NCI-H1048 (cell line): ENCODE results near the gene SPOCK2.
"Not testable (repeated sequence)": the region's sequence is repeated elsewhere in the genome, so short reads cannot be mapped to it uniquely, and the experiment has no call there.

ENCODE experiments used
- DNase-seq: peaks from one replicate; lab custom pipeline; 2025; lab: John Stamatoyannopoulos, UW

SPOCK2 gene

DNA sequence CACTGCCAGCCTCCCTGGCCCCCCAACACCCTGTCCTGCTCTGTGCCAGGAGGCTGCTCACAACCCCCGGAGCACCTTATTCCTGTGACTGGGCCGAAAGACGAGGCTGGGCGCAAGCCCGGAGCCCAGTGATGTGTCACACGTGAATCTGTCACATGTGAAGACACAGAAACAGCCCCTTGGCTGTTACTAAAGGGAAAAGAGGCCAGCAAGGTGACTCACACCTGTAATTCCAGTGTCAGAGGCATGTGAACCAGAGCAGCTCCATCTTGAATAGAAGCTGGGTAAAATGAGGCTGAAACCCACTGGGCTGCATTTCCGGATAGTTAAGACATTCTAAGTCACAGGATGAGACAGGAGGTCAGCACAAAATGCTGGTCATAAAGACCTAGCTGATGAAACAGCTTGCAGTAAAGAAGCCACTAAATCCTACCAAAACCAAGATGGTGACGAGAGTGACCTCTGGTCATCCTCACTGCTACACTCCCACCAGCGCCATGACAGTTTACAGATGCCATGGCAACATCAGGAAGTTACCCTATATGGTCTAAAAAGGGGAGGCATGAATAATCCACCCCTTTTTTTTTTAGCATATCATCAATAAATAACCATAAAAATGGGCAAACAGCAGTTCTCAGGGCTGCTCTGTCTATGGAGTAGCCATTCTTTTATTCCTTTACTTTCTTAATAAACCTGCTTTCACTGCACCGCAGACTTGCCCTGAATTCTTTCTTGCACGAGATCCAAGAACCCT is 55.8 kb downstream of the SPOCK2 start:
- not testable (repeated sequence) for DNase-seq

DNA sequence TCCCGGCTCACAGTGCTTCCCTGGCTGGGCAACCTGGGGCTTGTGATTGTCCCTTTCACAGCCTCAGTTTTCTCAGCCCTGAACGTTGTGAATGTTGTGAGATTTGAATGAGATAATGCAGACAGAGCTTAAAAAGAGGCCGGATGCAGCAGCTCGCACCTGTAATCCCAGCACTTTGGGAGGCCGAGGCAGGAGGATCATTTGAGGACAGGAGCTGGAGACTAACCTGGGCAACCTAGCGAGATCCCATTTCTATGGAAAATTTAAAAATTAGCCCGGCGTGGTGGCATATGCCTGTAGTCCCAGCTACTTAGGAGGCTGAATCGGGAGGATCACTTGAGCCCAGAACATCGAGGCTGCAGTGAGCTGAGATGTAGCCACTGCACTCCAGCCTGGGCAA is 56.6 kb downstream of the SPOCK2 start:
- DNase-seq: no peak

DNA sequence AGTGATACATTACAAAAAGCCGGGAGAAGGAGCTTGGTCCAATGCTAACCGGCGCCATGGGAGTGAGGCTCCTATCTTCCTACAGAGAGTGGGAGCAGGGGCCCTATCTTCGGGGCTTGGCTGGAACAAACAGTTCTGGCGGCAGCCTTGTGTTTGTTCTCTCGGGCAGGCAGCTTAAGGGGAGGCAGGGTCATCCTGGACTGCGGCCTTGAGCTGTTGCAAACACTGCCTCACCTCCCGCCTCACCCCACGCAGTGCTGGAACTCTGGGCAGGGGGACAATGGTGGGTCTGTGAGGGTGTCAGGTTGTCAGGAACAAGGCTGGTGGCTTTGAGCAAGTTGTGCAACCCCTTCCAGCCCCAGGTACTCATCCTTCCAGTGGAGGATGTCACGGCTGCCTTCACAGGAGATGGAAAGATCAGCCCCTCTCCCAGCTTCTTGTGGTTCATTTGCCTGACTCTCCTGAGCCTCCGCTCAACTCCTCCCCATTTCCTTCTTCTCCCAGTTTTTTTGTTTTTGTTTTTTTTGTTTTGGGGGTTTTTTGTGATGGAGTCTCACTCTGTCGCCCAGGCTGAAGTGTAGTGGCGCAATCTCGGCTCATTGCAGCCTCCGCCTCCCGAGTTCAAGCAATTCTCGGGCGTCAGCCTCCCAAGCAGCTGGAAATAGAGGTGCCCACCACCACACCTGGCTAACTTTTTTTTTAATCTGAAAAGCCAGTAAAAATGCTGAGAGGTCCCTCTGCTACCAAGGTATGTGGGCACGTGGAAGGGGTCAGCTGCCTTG is 57.4 kb downstream of the SPOCK2 start:
- DNase-seq: no peak

DNA sequence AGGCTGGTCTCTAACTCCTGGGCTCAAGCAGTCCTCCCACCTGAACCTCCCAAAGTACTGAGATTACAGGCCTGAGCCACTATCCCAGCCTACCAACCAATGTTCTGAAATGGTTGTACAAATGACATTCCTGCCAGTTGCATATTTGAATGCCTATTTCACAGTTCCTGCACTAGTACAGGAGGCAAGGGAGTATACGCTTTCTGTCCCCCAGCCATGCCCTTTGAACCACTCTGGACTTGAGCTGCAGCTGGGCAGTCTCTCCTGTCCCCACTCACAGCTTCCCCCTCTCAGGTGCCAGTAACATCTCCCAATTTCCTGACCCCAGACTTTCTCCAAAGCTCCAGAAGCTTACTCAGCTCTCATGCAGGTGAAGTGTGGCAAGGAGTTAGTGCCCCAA is 58.9 kb downstream of the SPOCK2 start:
- DNase-seq: no peak

- DNase-seq: no peak
Observed at GRCh38 chr10:72027498-72027897, 60.9 kb downstream of the SPOCK2 start.

DNA sequence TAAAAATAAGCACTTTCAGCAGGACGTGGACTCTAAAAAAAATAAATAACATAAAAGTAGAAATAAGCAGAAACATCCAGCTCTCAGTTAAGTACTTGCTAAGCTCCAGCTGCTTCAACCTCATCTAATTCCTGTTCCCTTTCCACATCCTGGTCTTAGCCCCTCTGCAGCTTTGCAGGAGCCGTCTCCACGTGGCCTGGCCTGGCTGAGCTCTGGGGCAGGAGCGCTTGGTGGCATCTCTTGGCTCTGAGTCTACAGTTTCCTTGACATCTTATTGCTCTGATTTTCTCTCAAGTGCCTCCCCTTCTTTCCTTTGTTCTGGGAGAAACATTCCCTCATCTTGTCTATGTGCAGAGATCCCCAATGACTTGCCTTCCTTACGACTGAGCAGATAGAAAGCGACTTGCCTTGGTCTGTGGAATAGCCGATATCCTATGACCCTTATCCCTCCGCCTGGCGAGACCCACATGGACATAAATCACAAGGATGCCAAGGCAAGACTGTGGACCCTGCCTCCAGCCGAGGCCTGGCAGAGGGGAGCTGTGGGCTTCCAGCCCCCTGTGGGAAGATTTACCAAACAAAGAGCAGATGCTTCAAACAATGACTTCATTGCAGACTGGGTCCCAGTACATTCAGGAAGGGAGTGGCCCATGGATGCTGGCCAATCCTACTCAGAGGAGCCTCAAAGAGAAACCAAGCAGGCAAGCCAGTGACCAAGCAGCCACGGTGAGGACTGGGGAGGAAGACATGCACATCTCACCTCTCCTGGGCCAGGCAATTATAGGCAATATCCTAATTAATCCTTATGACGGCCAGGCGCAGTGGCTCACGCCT is 61.9 kb downstream of the SPOCK2 start:
- no peak for DNase-seq

- no peak for DNase-seq
Observed at GRCh38 chr10:72025832-72026231, 62.5 kb downstream of the SPOCK2 start.

- DNase-seq: no peak
Observed at GRCh38 chr10:72025400-72025799, 63.0 kb downstream of the SPOCK2 start.

- DNase-seq: no peak
Observed at GRCh38 chr10:72024596-72024995, 63.8 kb downstream of the SPOCK2 start.

- DNase-seq: no peak
Observed at GRCh38 chr10:72022228-72022627, 66.1 kb downstream of the SPOCK2 start.

DNA sequence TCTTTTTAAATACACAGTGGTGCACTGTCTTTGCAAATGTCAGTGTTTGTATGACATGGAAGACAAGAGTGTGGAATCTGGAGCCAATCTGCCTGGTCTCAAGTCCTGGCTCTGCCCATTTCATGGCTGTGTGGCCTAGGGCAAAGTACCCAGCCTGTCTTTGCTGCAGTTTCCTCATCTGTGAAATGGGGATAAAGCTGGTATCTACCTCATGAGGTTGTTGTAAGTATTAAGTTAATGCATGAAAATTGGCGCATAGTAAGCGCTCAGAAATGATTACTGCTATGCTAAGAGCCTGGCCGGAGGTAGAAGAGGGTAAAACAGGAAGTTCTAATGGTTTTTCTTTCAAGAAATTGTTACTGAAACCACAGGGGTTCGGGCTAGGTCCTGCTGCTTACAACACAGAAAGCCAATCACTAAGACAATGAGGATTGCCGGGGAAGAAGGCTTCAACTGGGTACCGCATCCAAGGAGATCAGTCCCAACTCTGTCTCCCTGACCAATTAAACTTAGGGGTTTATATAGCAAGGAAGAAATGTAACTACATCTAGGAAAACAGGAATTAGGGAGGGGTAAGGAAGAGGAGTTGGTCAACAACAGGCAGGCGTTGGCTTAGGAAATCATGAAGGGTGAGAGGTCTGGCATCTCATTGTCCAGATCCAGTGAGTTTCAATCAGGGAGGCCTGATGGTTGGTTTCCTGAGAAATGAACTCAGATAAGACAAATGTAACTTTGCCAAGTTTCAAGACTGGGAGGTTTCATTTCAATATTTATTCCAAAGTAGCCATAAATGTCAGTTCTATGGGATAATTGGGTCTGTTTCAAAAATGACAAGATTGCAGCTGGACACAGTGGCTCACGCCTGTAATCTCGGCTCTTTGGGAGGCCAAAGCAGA is 67.2 kb downstream of the SPOCK2 start:
- no peak for DNase-seq

- DNase-seq: no peak
Observed at GRCh38 chr10:72019085-72019876, 69.1 kb downstream of the SPOCK2 start.

- no peak for DNase-seq
Observed at GRCh38 chr10:72016608-72017300, 71.6 kb downstream of the SPOCK2 start.

GRCh38 chr10:72015841-72016240 is 72.5 kb downstream of the SPOCK2 start:
- DNase-seq: no peak

GRCh38 chr10:72014785-72015480 is 73.4 kb downstream of the SPOCK2 start:
- DNase-seq: no peak

GRCh38 chr10:72014197-72014596 is 74.2 kb downstream of the SPOCK2 start:
- DNase-seq: no peak

GRCh38 chr10:72013202-72013945 is 75.0 kb downstream of the SPOCK2 start:
- DNase-seq: no peak

DNA sequence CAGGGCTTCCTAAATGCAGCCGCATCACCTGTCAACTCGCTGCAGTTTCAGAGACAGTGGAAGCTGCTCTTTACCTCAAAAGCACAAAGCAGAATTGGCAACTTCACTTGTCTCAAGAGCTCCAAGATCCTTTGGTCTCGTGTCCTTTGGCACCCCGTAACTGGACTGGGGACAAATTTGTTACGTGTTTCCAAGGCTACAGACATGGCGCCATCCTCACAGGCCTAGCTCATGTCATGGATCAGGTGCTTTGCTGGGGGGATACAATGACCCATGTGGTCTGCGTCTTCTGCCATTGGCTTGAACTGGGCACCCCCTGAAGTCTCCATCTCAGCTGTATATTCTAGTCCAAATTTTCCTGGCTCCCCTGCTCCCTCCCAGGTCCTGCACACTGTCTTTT is 75.6 kb downstream of the SPOCK2 start:
- DNase-seq: no peak
